ENCODE measurements around the gene TMEM11. TPM values are rescaled to one million over a fixed set of nuclear protein-coding genes. Genes with fewer than 3 reads are reported as not detected.
A peak's percentile ranks its signal among the peaks of the same experiment; 100 is the strongest.

The TMEM11 gene
- total and polyA plus RNA-seq, 2 of the 8 experiments (the other 6 are each of a cell fraction or from before 2014, with no cell fraction given) = 33.3 to 90.4 TPM

DNA sequence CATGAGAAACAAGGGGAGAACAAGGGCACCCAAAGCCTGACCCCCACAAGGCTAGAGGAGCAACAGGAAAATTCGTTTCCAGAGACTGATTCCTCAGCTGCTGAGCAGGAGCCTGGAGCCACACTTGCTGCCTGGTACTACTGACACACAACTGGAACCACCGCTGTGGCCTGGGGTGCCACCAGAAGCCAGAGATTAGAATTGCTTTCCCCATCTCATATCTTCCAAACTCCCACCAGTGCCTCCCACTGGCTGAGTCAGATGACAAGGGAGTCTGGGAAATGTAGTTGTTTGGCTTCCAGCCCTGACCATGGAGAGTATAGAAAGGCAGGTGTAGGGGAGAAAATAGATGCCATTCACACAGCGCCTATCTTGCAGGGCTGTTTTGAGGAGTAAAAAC lies 4.1 kb upstream of the TMEM11 start (continued):
- TF ChIP-seq HDAC2 (IDR thresholded peaks at IDR 0.05; ENCODE audit: borderline replicate concordance in 1 of 2, low read depth in 2 of 2, low read length in 2 of 2) (no peak), JUND (IDR thresholded peaks at IDR 0.05; ENCODE audit: low read length) (peak; percentile 52; the same call in 1 of the 2 replicates)

All from H1 (cell line).